Esophagus squamous epithelium (tissue), 4 donors: ENCODE measurements around the gene CHAD.

Experiments
- CTCF ChIP-seq, 6 experiments: fragments of 450-650 bp in 4 of 6; fragments of 200-600 bp in 2 of 6; sonication (generic) in 2 of 6; IDR thresholded peaks; one replicate each; pipeline ENCODE4 v1.5.1; 2016 to 2019; ENCODE audit warnings: antibody characterized with exemption in 6 of 6, mild to moderate bottlenecking in 4 of 6, moderate library complexity in 4 of 6
- POLR2A ChIP-seq, 4 donors: fragments of 450-650 bp; IDR thresholded peaks; one replicate each; pipeline ENCODE4 v1.6.1; 2017; ENCODE audit warnings: antibody characterized with exemption in 4 of 4, mild to moderate bottlenecking in 4 of 4, moderate library complexity in 3 of 4

- TF ChIP-seq POLR2A (IDR thresholded peaks at IDR 0.05) (no peak), CTCF (IDR thresholded peaks at IDR 0.05) (no peak)
These were observed 46.4 kb upstream of the CHAD start for GRCh38 chr17:50514936-50515702.
